Epithelial cell of esophagus (primary cell): ENCODE measurements around the gene TAGLN2.

ENCODE experiments used
- DNase-seq: peaks from one replicate; pipeline ENCODE4 v3.0.0; 2010; ENCODE audit warnings: low read depth
- H3K4me3 ChIP-seq: 2 replicates; pipeline ENCODE4 v1.5.1; 2011; ENCODE audit warnings: mild to moderate bottlenecking, low read length, control low read depth
- CTCF ChIP-seq: IDR thresholded peaks from 2 replicates; pipeline ENCODE4 v1.5.1; 2011; ENCODE audit warnings: low read depth, mild to moderate bottlenecking, low read length, control low read depth, inconsistent platforms; ENCODE audit not compliant: insufficient read depth; ENCODE audit errors: missing control alignments

Gene TAGLN2

DNA sequence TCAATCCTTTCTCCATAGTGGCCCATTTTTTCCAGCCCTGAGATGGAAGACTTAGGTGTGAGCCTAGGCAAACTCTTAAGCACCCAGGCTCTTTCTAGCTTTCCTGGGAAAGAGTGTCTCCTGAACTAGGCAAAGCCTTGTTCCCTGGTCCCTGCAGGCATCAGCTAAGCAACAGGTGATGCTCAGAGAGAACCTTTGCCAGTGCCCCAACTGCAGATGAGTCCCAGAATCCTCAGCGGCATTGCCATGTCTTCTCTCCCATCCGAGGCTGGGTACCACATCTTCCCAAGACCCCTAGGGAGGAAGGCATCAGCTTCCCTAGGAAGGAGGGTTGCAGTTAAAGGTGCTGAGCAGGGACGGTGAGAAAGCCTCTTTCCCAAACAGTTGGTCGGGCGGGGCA lies 54.6 kb downstream of the TAGLN2 start:
- DNase-seq, result no peak
- H3K4me3 ChIP-seq, result no peak overlapping the region
- no peak for TF ChIP-seq CTCF

DNA sequence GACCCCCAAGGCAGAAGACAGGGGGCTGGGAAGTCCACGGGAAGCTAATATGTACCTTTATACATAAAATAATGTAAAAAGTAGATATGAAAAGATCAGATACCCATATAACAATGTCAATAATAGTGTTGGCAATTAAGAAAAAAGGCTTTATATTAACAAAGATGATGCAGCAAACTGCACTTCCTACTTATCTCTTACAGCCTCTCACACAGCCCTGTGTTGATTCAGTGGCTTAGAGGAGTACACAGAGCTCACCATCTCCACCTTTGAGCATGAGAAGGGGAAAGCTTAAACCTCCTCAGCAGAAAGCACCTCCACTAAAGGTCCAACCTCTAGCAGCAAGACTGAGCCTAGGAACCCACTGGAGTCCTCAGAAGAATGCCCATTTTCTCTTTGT lies 55.7 kb downstream of the TAGLN2 start:
- TF ChIP-seq CTCF, result no peak
- no peak for DNase-seq
- H3K4me3 ChIP-seq, result no peak overlapping the region

DNA sequence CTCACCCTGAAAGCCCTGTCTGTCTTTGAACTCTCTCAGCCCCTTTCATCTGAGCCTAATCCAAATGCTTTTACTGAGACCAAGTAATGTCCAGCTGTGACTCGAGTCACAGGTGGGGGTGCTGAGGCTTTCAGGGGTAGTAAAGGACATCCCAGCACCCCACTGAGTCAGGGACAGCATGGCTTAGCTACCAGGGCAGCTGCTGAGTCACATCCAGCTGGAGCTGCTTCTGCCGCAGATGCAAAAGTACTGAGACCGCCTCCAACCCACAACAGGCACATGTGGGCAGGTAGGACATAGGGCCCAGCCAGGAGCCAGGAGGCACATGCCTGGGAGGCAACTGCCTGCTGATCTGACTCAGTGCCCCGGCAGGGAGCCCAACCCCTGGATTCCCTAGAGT lies 56.1 kb downstream of the TAGLN2 start:
- no peak for TF ChIP-seq CTCF
- H3K4me3 ChIP-seq, result no peak overlapping the region
- DNase-seq, result peak; percentile 88

DNA sequence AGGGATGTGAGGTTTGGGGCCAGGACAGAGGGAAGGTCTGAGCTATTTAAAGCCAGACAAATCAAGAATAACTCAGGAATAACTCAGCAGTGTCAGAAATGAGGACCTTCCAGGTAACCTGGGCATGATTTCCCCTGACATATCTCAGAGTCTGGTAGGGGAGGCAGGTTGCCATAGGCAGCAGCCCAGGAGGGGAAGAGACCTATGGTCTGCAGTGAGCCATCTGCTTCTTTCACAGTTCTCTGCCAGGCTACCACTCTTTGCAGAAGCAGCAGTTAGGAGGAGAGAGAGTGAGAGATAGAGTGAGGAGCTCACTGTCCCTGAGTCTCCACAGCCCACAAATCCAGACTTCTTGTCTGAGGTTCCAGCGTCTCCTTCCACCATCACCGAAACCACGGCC lies 56.5 kb downstream of the TAGLN2 start:
- no peak overlapping the region for H3K4me3 ChIP-seq
- no peak for TF ChIP-seq CTCF
- DNase-seq, result no peak
